IMR-90 (cell line): ENCODE measurements around the gene ZG16B. TPM values are rescaled to one million over a fixed set of nuclear protein-coding genes. Genes with fewer than 3 reads are reported as not detected.

Experiments
- ATAC-seq: fragments of 200-7000 bp; cut with Tn5 transposase; 2 replicates; pipeline ENCODE4 v1.9.1; 2020; ENCODE audit warnings: low read depth, mild to moderate bottlenecking, moderate library complexity
- BruUV-seq: library from RNA; stranded (reverse); fragments of 400-500 nt; replicated peaks from 2 replicates; lab custom pipeline; 2021; lab: Mats Ljungman, UMichigan
- CTCF ChIA-PET: fragments of 300-600 bp; formaldehyde crosslinking; extraction: SDS; loops from one replicate; lab custom pipeline; 2021; ENCODE audit warnings: antibody characterized with exemption; lab: Yijun Ruan, JAX
- POLR2A ChIA-PET: fragments of 300-600 bp; sonication (Branson Sonifier 250); formaldehyde crosslinking; loops from one replicate; lab custom pipeline; 2022; ENCODE audit warnings: antibody characterized with exemption; ENCODE audit not compliant: unreplicated experiment; lab: Charles Lee
- DNase-seq: peaks from one replicate; pipeline ENCODE4 v3.0.0; 2013
- H2AFZ ChIP-seq: replicated peaks from 2 replicates; pipeline ENCODE3; 2013; ENCODE audit warnings: low read length, mild to moderate bottlenecking; ENCODE audit not compliant: poor library complexity
- H2AK5ac ChIP-seq: 2 replicates; pipeline ENCODE4 v1.6.1; 2013; ENCODE audit warnings: low read depth, low read length, inconsistent platforms
- H2AK9ac ChIP-seq: replicated peaks from 2 replicates; pipeline ENCODE3; 2013; ENCODE audit warnings: mild to moderate bottlenecking, low read depth, low read length, moderate library complexity; ENCODE audit not compliant: poor library complexity
- H2BK120ac ChIP-seq: 2 replicates; pipeline ENCODE4 v1.6.1; 2013; ENCODE audit warnings: low read depth, low read length, inconsistent platforms
- H2BK15ac ChIP-seq: 3 replicates; pipeline ENCODE4 v1.6.1; 2013; ENCODE audit warnings: low read depth, low read length, inconsistent platforms
- H2BK20ac ChIP-seq: 2 replicates; pipeline ENCODE4 v1.6.1; 2013; ENCODE audit warnings: low read depth, mild to moderate bottlenecking, inconsistent platforms, low read length, moderate library complexity
- H2BK5ac ChIP-seq: 2 replicates; pipeline ENCODE4 v1.6.1; 2013; ENCODE audit warnings: mild to moderate bottlenecking, low read depth, low read length, inconsistent platforms; ENCODE audit not compliant: poor library complexity, severe bottlenecking
- H3K14ac ChIP-seq: replicated peaks from 2 replicates; pipeline ENCODE4 v1.6.1; 2013; ENCODE audit warnings: low read depth, low read length, inconsistent platforms
- H3K18ac ChIP-seq: 2 replicates; pipeline ENCODE4 v1.6.1; 2013; ENCODE audit warnings: low read depth, low read length, control low read depth
- H3K23ac ChIP-seq: 2 replicates; pipeline ENCODE4 v1.6.1; 2013; ENCODE audit warnings: low read depth, low read length, inconsistent platforms
- H3K27ac ChIP-seq: 2 replicates; pipeline ENCODE4 v1.5.1; 2013; ENCODE audit warnings: mild to moderate bottlenecking, control low read depth, low read length; ENCODE audit not compliant: insufficient read depth
- H3K27me3 ChIP-seq: 2 replicates; pipeline ENCODE4 v1.6.1; 2013; ENCODE audit warnings: low read length; ENCODE audit not compliant: control insufficient read depth, insufficient read depth
- H3K36me3 ChIP-seq: 2 replicates; pipeline ENCODE4 v1.6.1; 2013; ENCODE audit warnings: low read length, mixed read lengths; ENCODE audit not compliant: control insufficient read depth, insufficient read depth
- H3K4ac ChIP-seq: 2 replicates; pipeline ENCODE4 v1.6.1; 2013; ENCODE audit warnings: low read depth, low read length, inconsistent platforms
- H3K4me1 ChIP-seq: 2 replicates; pipeline ENCODE4 v1.6.1; 2013; ENCODE audit warnings: low read length, mixed read lengths; ENCODE audit not compliant: control insufficient read depth, insufficient read depth
- H3K4me2 ChIP-seq: 2 replicates; pipeline ENCODE4 v1.6.1; 2013; ENCODE audit warnings: low read depth, mild to moderate bottlenecking, control low read depth, low read length, moderate library complexity
- H3K4me3 ChIP-seq: 2 replicates; pipeline ENCODE4 v1.5.1; 2013; ENCODE audit warnings: low read depth, mild to moderate bottlenecking, control low read depth, low read length, moderate library complexity; ENCODE audit not compliant: insufficient read depth
- H3K56ac ChIP-seq: 2 replicates; pipeline ENCODE4 v1.6.1; 2013; ENCODE audit warnings: low read length, inconsistent platforms; ENCODE audit not compliant: insufficient read depth; ENCODE audit errors: extremely low read depth
- H3K79me1 ChIP-seq, 2 experiments: 2 replicates each; pipeline ENCODE4 v1.6.1; 2013; ENCODE audit warnings: low read length in 2 of 2, inconsistent platforms in 1 of 2, low read depth in 1 of 2
- H3K9ac ChIP-seq: 2 replicates; pipeline ENCODE4 v1.6.1; 2013; ENCODE audit warnings: low read depth, low read length, control low read depth
- H3K9me1 ChIP-seq: 2 replicates; pipeline ENCODE4 v1.6.1; 2013; ENCODE audit warnings: low read length, inconsistent platforms; ENCODE audit not compliant: insufficient read depth
- H3K9me3 ChIP-seq: 2 replicates; pipeline ENCODE4 v1.6.1; 2013; ENCODE audit warnings: low read length; ENCODE audit not compliant: control insufficient read depth, insufficient read depth
- H4K20me1 ChIP-seq: 2 replicates; pipeline ENCODE4 v1.6.1; 2013; ENCODE audit warnings: low read length, inconsistent platforms; ENCODE audit not compliant: insufficient read depth
- H4K5ac ChIP-seq: 2 replicates; pipeline ENCODE4 v1.6.1; 2013; ENCODE audit warnings: mild to moderate bottlenecking, low read depth, low read length, control low read depth
- H4K8ac ChIP-seq, 2 experiments: 2 replicates each; pipeline ENCODE4 v1.6.1; 2013; ENCODE audit warnings: low read depth in 2 of 2, low read length in 2 of 2, control low read depth in 1 of 2, inconsistent platforms in 1 of 2
- H4K91ac ChIP-seq: 2 replicates; pipeline ENCODE4 v1.6.1; 2013; ENCODE audit warnings: low read depth, low read length, inconsistent platforms; ENCODE audit not compliant: insufficient read depth
- BHLHE40 ChIP-seq: fragments of 150-350 bp; IDR thresholded peaks from 2 replicates; pipeline ENCODE4 v1.6.1; 2016; ENCODE audit warnings: mild to moderate bottlenecking, low read depth, low read length
- CEBPB ChIP-seq: IDR thresholded peaks from 2 replicates; pipeline ENCODE4 v1.6.1; 2012; ENCODE audit warnings: low read depth, low read length, improper control_type of control experiment
- ELK1 ChIP-seq: fragments of 150-350 bp; IDR thresholded peaks from 2 replicates; pipeline ENCODE4 v1.6.1; 2016; ENCODE audit warnings: low read depth, mild to moderate bottlenecking, low read length, moderate library complexity, borderline replicate concordance
- MAFK ChIP-seq: IDR thresholded peaks from 2 replicates; pipeline ENCODE4 v1.6.1; 2012; ENCODE audit warnings: low read depth, low read length, improper control_type of control experiment
- NFE2L2 ChIP-seq: fragments of 150-350 bp; IDR thresholded peaks from 2 replicates; pipeline ENCODE4 v1.6.1; 2016; ENCODE audit warnings: low read depth, mild to moderate bottlenecking, low read length
- RFX5 ChIP-seq: IDR thresholded peaks from 2 replicates; pipeline ENCODE4 v1.8.0; 2012; ENCODE audit warnings: low read depth, mild to moderate bottlenecking, low read length, moderate library complexity
- WGBS, 2 experiments: methylation state at CpG; one replicate each; pipeline versions ENCODE4 v1.1.5 to v1.1.7; 2013; ENCODE audit warnings: missing lambda C conversion rate in 2 of 2; ENCODE audit not compliant: insufficient read length in 1 of 2; ENCODE audit errors: extremely low coverage in 2 of 2; 5-methylcytosine and 5-hydroxymethylcytosine counted together
- dilution Hi-C: fragments of 300-500 bp; cut with HindIII; formaldehyde crosslinking; loops from one replicate; pipeline ENCODE4 v1.14.3; 2018; ENCODE audit warnings: low sequenced_read_pairs; ENCODE audit not compliant: unreplicated experiment
- in situ Hi-C: fragments of 300-500 bp; cut with MboI; formaldehyde crosslinking; loops from 3 replicates; pipeline ENCODE4 v1.14.3; 2019; ENCODE audit warnings: low sequenced_read_pairs, inconsistent platforms, mixed read lengths
- intact Hi-C: fragments of 100-400 bp; cut with micrococcal nuclease; formaldehyde crosslinking; loops from 2 replicates; pipeline ENCODE4 v1.10.0; 2022
- polyA plus RNA-seq, 3 experiments: library from polyadenylated mRNA; depleted of rRNA; stranded (reverse); fragments of >200 nt; gene quantifications; 2 replicates each; pipeline ENCODE4 v1.2.3, GENCODE V29; 2012; ENCODE audit warnings: low replicate concordance in 1 of 3
- total RNA-seq: library from RNA; depleted of rRNA; stranded (reverse); fragments of >200 nt; gene quantifications from 2 replicates; pipeline ENCODE4 v1.2.3, GENCODE V29; 2012

The ZG16B gene
- total and polyA plus RNA-seq, 2 of the 4 experiments (the other 2 are of a cell fraction), result 0.54 to 0.65 TPM

- ChIA-PET POLR2A (no interaction called here), CTCF (no interaction called here)
- intact Hi-C loops, result no loop called here
- no peak overlapping the region for H2BK20ac ChIP-seq
- no peaks in the 10 kb centered on the region for H3K4me1 ChIP-seq
- H3K56ac ChIP-seq, result no peak overlapping the region
- dilution Hi-C loops, result no loop called here
- H3K79me1 ChIP-seq, result no peaks in the 10 kb centered on the region
- TF ChIP-seq MAFK (no peak), ELK1 (no peak), CEBPB (no peak), BHLHE40 (no peak), RFX5 (no peak), NFE2L2 (no peak)
- no peak overlapping the region for H2BK5ac ChIP-seq
- no peak overlapping the region for H2AK9ac ChIP-seq
- H4K5ac ChIP-seq, result no peak overlapping the region
- no peak overlapping the region for H2AFZ ChIP-seq
- no peak overlapping the region for H3K4me3 ChIP-seq
- H4K20me1 ChIP-seq, result no peaks in the 10 kb centered on the region
- H3K14ac ChIP-seq, result no peak overlapping the region
- no peaks in the 10 kb centered on the region for H3K9me3 ChIP-seq
- no peak overlapping the region for H4K8ac ChIP-seq
- H3K18ac ChIP-seq, result no peak overlapping the region
- no peaks in the 10 kb centered on the region for H3K9me1 ChIP-seq
- no peak overlapping the region for H2AK5ac ChIP-seq
- no peak for ATAC-seq
- WGBS, 2 experiments, result 67% methylated on average over 9 of the region's 15 CpGs; no CpG with 5 or more reads in 1 of the 2 experiments
- H3K4me2 ChIP-seq, result no peak overlapping the region
- H4K91ac ChIP-seq, result no peak overlapping the region
- H3K36me3 ChIP-seq, result no peaks in the 10 kb centered on the region
- no peak overlapping the region for H3K4ac ChIP-seq
- no TSS peak for BruUV-seq
- no peak overlapping the region for H3K27ac ChIP-seq
- in situ Hi-C loops, result no loop called here
- DNase-seq, result no peak
- no peak overlapping the region for H2BK120ac ChIP-seq
- no peak overlapping the region for H3K9ac ChIP-seq
- H2BK15ac ChIP-seq, result no peak overlapping the region
- no peak overlapping the region for H3K23ac ChIP-seq
- peaks cover 58% of the 10 kb centered on the region for H3K27me3 ChIP-seq
Observed at GRCh38 chr16:2827374-2827791, 2.7 kb upstream of the ZG16B start.
